Measurements from ENCODE around the gene SERHL2. TPM values are rescaled to one million over a fixed set of nuclear protein-coding genes. Genes with fewer than 3 reads are reported as not detected.

Gene SERHL2, protein sequence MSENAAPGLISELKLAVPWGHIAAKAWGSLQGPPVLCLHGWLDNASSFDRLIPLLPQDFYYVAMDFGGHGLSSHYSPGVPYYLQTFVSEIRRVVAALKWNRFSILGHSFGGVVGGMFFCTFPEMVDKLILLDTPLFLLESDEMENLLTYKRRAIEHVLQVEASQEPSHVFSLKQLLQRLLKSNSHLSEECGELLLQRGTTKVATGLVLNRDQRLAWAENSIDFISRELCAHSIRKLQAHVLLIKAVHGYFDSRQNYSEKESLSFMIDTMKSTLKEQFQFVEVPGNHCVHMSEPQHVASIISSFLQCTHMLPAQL
- total RNA-seq: 1.0 and 1.8 TPM in 2 replicates

DNA sequence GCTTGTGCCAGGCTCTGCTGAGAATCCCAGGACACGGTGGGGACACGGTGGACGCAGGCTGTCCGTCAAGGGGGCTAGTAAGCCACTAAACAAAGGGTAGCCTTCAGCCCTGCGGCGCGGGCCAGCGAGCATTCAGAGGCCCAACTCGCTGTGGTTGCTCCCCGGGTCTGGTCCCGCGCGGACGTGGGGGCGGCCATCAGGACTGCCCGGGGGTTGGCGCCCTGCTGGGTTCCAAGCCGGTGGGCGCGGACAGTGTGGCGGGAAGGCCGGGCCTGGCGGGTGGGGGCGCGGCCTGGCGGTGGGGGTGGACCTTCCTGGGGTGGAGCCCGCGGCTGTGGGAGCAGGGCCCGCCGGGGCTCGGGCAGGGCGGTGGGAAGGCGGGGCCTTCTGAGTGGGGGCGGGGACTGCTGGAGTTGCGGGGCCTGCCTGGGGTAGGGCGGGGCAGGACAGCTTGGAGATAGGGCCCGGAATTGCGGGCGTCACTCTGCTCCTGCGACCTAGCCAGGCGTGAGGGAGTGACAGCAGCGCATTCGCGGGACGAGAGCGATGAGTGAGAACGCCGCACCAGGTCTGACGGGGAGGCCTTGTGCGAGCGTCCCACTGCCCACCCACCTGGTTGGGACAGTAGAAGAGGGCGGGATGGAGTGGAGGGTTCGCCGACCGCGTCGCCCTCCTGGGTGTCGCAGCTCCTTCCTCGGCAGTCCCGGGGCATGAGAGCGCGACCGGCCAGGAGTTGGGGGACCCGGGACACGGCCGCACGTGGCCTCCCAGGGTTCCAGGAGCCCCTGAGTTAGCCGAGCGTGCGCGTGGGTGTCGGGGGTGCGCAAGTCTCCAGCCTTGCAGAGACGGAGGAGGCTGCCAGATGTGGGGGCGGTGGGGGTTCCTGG, at the start of gene SERHL2:
Gene SERHL2, plus strand, starts transcription at position 482 of the 887 bp plus-strand sequence. Its CDS starts 65 bp downstream, at position 547.

DNA sequence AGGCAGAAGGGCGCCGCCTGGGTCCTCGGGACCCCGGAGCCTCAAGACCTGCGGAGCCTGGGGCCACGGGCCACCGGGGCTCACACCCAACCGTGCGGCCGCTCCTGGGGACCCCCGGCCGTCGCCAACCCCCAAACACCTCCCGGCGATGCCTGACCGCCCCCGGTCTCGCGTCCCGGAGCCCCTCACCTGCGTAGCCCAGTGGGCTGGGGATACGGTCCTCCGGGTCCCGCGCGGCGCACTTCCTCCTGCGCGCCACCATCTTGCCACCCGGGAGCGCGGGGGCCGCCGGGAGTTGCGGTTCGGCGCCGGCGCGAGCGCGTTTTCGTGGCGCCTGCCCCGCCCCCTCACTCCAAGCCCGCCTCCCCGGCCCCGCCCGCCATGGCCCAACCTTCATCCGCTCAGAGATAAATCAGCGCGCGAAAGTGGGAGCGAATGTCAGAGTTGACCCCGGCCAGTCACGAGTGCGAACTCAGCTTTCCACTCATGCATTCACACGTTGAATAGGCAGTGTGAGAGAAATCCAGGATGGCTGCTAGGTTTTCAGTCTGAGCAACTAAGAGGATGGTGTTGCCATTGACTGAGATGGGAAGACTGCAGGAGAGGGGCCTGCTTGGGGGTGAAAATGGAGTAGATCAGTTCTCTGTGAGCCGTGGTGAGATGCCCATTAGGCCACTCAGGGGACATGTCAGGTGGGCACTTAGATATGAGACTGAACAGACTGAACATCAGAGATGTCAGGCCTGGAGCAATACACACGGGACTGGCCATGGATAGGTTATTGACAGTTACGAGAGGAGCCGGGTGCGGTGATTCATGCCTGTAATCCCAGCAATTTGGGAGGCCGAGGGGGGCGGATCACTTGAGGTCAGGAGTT, 34.0 kb upstream of the SERHL2 start, which contains the start of gene RRP7A:
Gene RRP7A, minus strand, starts transcription at position 272 of the 877 bp plus-strand sequence. Its CDS starts 10 bp downstream, at position 262.

DNA sequence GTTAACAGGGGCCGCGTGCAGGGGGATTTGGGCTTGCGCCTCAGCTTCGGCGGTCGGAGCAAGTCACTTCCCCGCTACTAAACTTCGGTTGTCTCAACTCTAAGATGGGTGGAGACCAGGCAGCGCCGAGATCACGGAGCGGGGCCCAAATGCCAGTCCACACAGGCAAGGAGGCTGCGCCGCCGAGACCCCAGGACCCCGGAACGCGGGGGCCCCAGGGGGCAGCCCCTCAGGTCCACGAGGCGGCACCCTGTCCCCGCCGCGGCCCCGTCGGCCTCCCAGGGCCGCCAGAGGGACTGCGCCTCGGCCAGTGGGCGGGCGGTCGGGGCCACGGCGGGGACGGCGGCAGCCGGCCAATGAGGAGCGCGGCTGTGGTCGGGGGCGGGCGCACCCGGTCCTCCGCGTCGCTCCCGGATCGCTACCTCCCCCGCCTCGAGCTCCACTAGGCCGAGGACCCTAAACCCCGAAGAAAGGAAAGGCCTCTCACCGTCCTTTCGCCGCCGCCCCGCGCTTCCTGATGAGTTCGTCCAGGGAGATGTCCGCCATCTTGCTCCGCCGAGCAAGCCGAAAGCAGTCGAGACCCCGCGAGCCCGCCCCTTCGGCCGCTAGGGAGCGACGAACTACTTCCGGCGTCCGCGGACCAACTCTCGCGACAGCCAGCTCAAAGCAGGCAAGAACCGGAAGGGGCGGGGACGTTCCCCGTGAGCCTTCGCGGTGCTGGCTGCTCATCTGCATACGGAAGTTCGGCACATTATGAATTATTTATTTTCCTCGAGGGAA, 60.7 kb downstream of the SERHL2 start, which contains the start of gene POLDIP3:
Gene POLDIP3, minus strand, starts transcription at position 572 of the 780 bp plus-strand sequence. Its CDS starts 26 bp downstream, at position 546.

Small RNA genes within 50 kb of the gene (small RNA-seq; reads per million reads assigned to genes)
- gene RN7SKP80 (ENCODE audit: low replicate concordance) (not detected), gene RNU6-513P (ENCODE audit: low replicate concordance) (not detected)

Other genes with a start within 250 kb of the SERHL2 start
- gene NFAM1, start 121.6 kb upstream of the SERHL2 start, total RNA-seq: not detected in 2 replicates
- 20.8 and 55.7 TPM in 2 replicates for gene RRP7A, start 34.2 kb upstream of the SERHL2 start, total RNA-seq
- 27.8 and 30.2 TPM in 2 replicates for gene POLDIP3, start 60.9 kb downstream of the SERHL2 start, total RNA-seq
- gene ATP5MGL, start 86.6 kb downstream of the SERHL2 start, total RNA-seq: 0.86 and 1.5 TPM in 2 replicates
- 97.1 and 127 TPM in 2 replicates for gene CYB5R3, start 95.4 kb downstream of the SERHL2 start, total RNA-seq
- 12.5 and 16.6 TPM in 2 replicates for gene A4GALT, start 166.9 kb downstream of the SERHL2 start, total RNA-seq